ENCODE results near the gene PCYT2.
"Not testable (repeated sequence)": the region's sequence is repeated elsewhere in the genome, so short reads cannot be mapped to it uniquely, and the experiment has no call there.

The PCYT2 gene

GRCh38 chr17:81911277-81911961, at the start of gene PCYT2:
Gene PCYT2 (minus strand): TSS chr17:81911399. CDS start chr17:81911355, 44 bp downstream.
- DNase-seq = peak; percentile 89

GRCh38 chr17:81960130-81960958, 49.1 kb upstream of the PCYT2 start:
- DNase-seq = peak; percentile 5

GRCh38 chr17:81959362-81960129, 48.3 kb upstream of the PCYT2 start:
- DNase-seq = peak; percentile 70

GRCh38 chr17:81958633-81959342, 47.6 kb upstream of the PCYT2 start:
- DNase-seq = no peak

GRCh38 chr17:81957691-81958432, 46.7 kb upstream of the PCYT2 start:
- DNase-seq = no peak

- no peak for DNase-seq
These were observed 45.7 kb upstream of the PCYT2 start for GRCh38 chr17:81956607-81957589.

- DNase-seq = no peak
These were observed 44.8 kb upstream of the PCYT2 start for GRCh38 chr17:81955756-81956544.

GRCh38 chr17:81955058-81955681, 44.0 kb upstream of the PCYT2 start:
- DNase-seq = no peak

GRCh38 chr17:81954131-81955057, 43.2 kb upstream of the PCYT2 start:
- DNase-seq = no peak

- not testable (repeated sequence) for DNase-seq
These were observed 42.2 kb upstream of the PCYT2 start for GRCh38 chr17:81953443-81953842.

- no peak for DNase-seq
These were observed 41.6 kb upstream of the PCYT2 start for GRCh38 chr17:81952792-81953228.

GRCh38 chr17:81951785-81952684, 40.8 kb upstream of the PCYT2 start:
- no peak for DNase-seq

GRCh38 chr17:81950501-81950900, 39.3 kb upstream of the PCYT2 start:
- no peak for DNase-seq

GRCh38 chr17:81948635-81949378, 37.6 kb upstream of the PCYT2 start:
- DNase-seq = no peak

GRCh38 chr17:81947189-81947588, 36.0 kb upstream of the PCYT2 start, which contains the start of gene MYADML2:
Gene MYADML2 (minus strand): TSS chr17:81947233. CDS start chr17:81941741, 5,492 bp downstream.
- no peak for DNase-seq

GRCh38 chr17:81944858-81945257, 33.7 kb upstream of the PCYT2 start:
- DNase-seq = no peak

Data from stimulated activated naive CD4-positive, alpha-beta T cell treated with Interleukin-2 at 50 U/mL for 16 hours (primary cell).